Activated T-helper 1 cell treated with anti-CD3 and anti-CD28 coated beads, Interleukin-2, amount 50 U/mL, for 16 hours (primary cell): Measurements from ENCODE around the gene ENGASE.

Source experiments
- DNase-seq, 2 donors: peaks; one replicate each; pipeline ENCODE4 v3.0.0-alpha.2; 2020; ENCODE audit warnings: low read depth in 1 of 2, low spot score in 1 of 2

ENGASE gene

GRCh38 chr17:79091226-79091670 lies 16.6 kb downstream of the ENGASE start:
- no peak for DNase-seq

- no peak for DNase-seq
These were observed 17.9 kb downstream of the ENGASE start for GRCh38 chr17:79092567-79092966.

- no peak for DNase-seq
These were observed 18.6 kb downstream of the ENGASE start for GRCh38 chr17:79093270-79093669.

- no peak for DNase-seq
These were observed 19.6 kb downstream of the ENGASE start for GRCh38 chr17:79094261-79094660.

GRCh38 chr17:79095345-79096055 lies 20.9 kb downstream of the ENGASE start:
- DNase-seq, result no peak

DNA sequence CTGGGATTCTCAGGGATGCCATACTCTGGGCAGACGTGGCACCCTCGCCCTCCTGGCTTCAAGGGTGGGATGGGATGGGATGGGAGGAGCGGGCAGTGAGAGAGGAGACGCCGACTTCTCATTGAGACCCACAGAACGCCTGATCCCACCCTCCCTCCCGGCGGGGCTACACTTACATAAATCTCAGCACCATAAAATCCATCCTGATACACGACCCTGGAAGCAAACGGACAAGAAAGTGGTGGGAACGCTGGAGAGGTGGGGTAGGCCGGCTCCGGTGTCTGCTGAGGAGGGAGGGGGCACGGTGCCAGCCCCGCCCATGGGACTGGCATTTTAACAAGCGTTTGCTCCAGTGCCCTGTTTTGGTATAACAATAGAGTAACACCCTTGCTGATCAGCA lies 21.9 kb downstream of the ENGASE start:
- no peak for DNase-seq

- DNase-seq, result no peak
These were observed 22.8 kb downstream of the ENGASE start for GRCh38 chr17:79097226-79098055.

DNA sequence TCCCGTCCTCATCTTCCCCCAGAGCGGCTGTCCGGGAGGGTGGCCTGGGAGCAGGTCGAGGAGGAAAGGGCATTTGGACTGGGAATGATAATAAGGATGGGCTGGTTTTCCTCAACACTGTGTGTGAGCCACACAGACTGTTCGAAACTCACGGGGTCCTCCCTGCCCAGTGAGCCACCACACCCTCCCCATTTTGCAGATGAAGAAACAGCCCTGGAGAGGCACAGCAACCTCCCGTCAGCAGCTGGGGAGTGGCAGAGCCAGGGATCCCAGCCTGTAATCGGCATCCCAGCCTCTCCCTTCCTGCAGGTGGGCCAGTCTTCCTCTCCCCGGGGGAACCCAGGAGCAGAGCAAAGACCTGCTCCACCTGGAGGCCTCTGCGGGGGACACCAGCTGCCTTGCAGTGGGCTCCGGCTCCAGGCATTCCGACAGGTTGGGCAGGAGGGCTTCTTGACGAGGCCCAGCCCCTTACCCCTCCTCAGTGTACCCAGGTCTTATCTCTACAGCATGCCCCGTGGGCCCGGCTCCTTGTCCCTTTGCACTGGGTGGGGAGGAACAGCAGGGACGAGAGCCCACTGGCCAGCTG lies 23.8 kb downstream of the ENGASE start:
- DNase-seq, result no peak

DNA sequence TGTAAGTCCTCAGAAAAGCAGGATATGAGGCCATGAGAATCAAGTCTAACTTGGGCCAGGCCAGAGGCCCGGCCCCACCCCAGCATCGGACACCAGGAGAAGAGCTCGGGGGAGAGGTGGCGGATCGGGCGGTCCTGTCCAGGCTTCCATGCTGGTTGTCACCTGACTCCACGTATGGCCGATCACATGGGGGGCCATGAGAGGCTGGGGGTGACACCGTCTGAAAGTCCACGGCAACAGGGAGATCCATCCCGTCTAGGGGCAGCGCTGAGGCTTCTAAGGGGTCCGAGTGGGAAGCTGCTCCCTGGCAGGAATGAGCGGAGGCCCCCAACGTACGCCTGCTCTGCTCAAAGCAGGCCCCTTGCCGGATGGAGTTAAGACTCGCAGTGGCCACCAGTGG lies 25.8 kb downstream of the ENGASE start:
- no peak for DNase-seq

DNA sequence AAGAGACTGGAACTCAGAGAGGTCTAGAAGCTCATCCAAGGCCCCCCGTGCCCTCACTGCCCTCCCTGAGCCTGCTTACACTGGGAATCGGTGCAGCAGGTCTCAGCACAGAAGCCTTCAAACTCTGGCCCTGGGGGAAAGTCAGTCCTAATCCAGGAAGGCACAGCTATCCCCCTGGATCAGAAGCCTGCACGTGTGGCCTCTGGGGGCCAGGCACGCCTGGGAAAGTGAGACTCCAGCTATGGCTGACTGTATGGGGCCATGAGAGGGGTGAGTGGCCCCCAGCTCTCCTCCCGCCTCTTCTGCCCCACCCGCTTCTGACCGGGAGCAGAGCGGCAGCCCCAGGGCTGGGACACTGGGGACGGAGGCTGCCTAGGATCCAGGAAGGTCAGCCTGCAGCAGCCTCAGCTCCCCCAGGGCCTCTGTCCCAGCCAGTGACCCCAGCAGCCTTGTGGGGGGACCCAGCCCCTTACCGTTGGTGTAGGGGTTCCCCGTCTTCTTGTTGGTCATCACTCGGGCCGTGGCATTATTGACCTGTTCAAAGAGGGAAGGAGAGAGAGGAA lies 26.6 kb downstream of the ENGASE start:
- no peak for DNase-seq

- DNase-seq, result no peak
These were observed 27.6 kb downstream of the ENGASE start for GRCh38 chr17:79102214-79102613.

DNA sequence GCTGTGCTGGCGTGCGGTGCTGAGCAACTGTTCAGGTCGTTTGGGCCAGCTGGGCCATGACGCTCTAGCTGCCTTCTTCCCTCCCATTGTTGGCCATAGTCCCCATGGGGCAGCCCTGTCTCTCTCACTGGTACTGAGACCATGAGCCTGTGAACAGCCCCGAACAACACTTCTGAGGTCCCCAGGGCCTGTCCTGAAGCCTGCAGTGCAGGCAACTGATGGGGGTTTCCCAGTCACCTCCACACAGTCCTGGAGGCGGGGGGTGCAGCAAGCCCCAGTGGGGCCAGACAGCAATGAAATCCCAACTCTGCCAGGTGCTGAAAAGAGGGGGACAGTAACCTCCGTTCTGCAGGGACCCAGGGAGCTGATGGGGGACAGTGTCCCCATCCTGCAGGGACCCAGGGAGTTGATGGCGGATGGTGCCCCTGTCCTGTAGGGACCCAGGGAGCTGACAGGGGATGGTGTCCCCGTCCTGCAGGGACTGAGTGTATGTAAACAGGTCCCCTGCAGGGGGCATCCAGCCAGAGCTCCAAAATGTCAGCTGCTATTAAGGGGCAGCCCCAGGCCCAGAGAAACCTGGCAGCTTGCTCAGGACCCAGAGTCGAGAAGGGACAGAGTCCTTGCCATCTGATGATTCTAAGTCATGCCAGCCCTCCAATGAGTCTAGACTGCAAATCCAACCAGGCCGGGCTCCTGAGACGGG lies 30.4 kb downstream of the ENGASE start:
- DNase-seq, result no peak

- DNase-seq, result no peak
These were observed 31.3 kb downstream of the ENGASE start for GRCh38 chr17:79105937-79106336.

DNA sequence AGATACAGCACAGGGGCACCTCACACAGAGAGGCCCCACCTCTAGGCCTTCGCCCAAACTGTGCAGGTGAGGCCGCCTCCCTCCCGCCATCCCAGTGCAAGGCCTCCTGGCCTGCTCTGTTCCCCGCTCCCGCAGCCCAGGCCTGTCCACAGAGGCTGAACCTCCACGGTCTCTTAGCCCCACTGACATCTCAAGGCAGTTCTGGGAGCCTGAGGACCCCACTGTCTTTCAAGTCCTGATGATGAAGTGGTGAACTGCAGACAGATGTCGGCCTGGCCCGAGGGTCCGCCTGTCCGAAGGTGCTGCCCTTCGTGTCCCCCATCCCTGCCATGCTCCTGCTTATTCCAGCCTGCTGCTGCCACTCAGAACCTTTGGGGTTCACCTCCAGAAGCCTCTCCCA lies 32.3 kb downstream of the ENGASE start:
- DNase-seq, result no peak

- no peak for DNase-seq
These were observed 33.0 kb downstream of the ENGASE start for GRCh38 chr17:79107499-79108231.

- no peak for DNase-seq
These were observed 33.7 kb downstream of the ENGASE start for GRCh38 chr17:79108232-79108850.

- no peak for DNase-seq
These were observed 34.2 kb downstream of the ENGASE start for GRCh38 chr17:79108870-79109269.

- DNase-seq, result no peak
These were observed 35.0 kb downstream of the ENGASE start for GRCh38 chr17:79109584-79109983.

- no peak for DNase-seq
These were observed 36.5 kb downstream of the ENGASE start for GRCh38 chr17:79111097-79111496.

- DNase-seq, result no peak
These were observed 37.8 kb downstream of the ENGASE start for GRCh38 chr17:79112471-79112870.
